Breast epithelium (tissue), 4 donors: Measurements from ENCODE around the gene MNDA. TPM values are rescaled to one million over a fixed set of nuclear protein-coding genes. Genes with fewer than 3 reads are reported as not detected.

ENCODE experiments used
- DNase-seq, 2 donors: peaks; one replicate each; pipeline ENCODE4 v3.0.0-alpha.2; 2019; ENCODE audit warnings: low spot score in 2 of 2
- H3K27ac ChIP-seq, 2 donors: fragments of 200-600 bp; sonication (generic) in 1 of 2; one replicate each; pipeline ENCODE4 v1.5.1; 2016 to 2019; ENCODE audit warnings: mild to moderate bottlenecking in 1 of 2
- H3K27me3 ChIP-seq, 2 donors: fragments of 200-600 bp; sonication (generic) in 1 of 2; one replicate each; pipeline versions ENCODE4 v1.5.1 to v1.6.0; 2017 to 2019; ENCODE audit warnings: control low read depth in 1 of 2, mild to moderate bottlenecking in 1 of 2
- H3K36me3 ChIP-seq: fragments of 200-600 bp; one replicate; pipeline ENCODE4 v1.5.1; 2019
- H3K4me1 ChIP-seq, 2 donors: fragments of 200-600 bp; sonication (generic); one replicate each; pipeline ENCODE4 v1.5.1; 2016 to 2019; ENCODE audit warnings: control low read depth in 1 of 2
- H3K4me3 ChIP-seq, 3 donors: fragments of 200-600 bp; sonication (generic); 1 replicate in 2 of 3; 2 replicates in 1 of 3; pipeline ENCODE4 v1.5.1; 2016 to 2019; ENCODE audit warnings: mild to moderate bottlenecking in 3 of 3, moderate library complexity in 2 of 3
- H3K9me3 ChIP-seq, 2 donors: fragments of 200-600 bp; sonication (generic) in 1 of 2; one replicate each; pipeline ENCODE4 v1.5.1; 2016 to 2019; ENCODE audit warnings: control low read depth in 1 of 2
- CTCF ChIP-seq, 3 donors: fragments of 450-650 bp; IDR thresholded peaks; one replicate each; pipeline ENCODE4 v1.5.1; 2016 to 2017; ENCODE audit warnings: antibody characterized with exemption in 3 of 3, mild to moderate bottlenecking in 3 of 3, moderate library complexity in 3 of 3
- POLR2A ChIP-seq: fragments of 450-650 bp; IDR thresholded peaks from one replicate; pipeline ENCODE4 v1.6.1; 2016; ENCODE audit warnings: antibody characterized with exemption, mild to moderate bottlenecking, moderate library complexity
- POLR2AphosphoS5 ChIP-seq, 3 donors: sonication (generic); formaldehyde crosslinking; IDR thresholded peaks; one replicate each; pipeline ENCODE4 v1.6.1; 2017; ENCODE audit warnings: antibody characterized with exemption in 3 of 3
- intact Hi-C: fragments of 100-400 bp; cut with DNase I; formaldehyde crosslinking; loops from one replicate; pipeline ENCODE4 v1.15.1; 2023; ENCODE audit warnings: low total_unique reads
- total RNA-seq, 3 donors: library from RNA; depleted of rRNA; stranded (reverse); fragments of >200 nt; gene quantifications; one replicate each; pipeline ENCODE4 v1.1.0, GENCODE V29; 2016

Gene MNDA
- total RNA-seq, 3 donors from 2014 or later: 4.6 to 6.9 (median 5.3) TPM

GRCh38 chr1:158800526-158800925 is 30.6 kb upstream of the MNDA start:
- H3K27me3 ChIP-seq: peaks cover 0 to 7% of the 10 kb centered on the region in 2 donors
- no peak for DNase-seq
- H3K4me3 ChIP-seq: no peak overlapping the region
- H3K27ac ChIP-seq: no peak overlapping the region
- no peaks in the 10 kb centered on the region for H3K9me3 ChIP-seq
- H3K36me3 ChIP-seq: no peaks in the 10 kb centered on the region
- H3K4me1 ChIP-seq: no peaks in the 10 kb centered on the region
- intact Hi-C loops: no loop called here
- TF ChIP-seq POLR2A (no peak), POLR2AphosphoS5 (IDR thresholded peaks at IDR 0.05) (no peak), CTCF (IDR thresholded peaks at IDR 0.05) (no peak)

- no peaks in the 10 kb centered on the region for H3K9me3 ChIP-seq
- intact Hi-C loops: no loop called here
- H3K27ac ChIP-seq: no peak overlapping the region
- DNase-seq: no peak
- no peaks in the 10 kb centered on the region for H3K36me3 ChIP-seq
- H3K27me3 ChIP-seq: peaks cover 0 to 7% of the 10 kb centered on the region in 2 donors
- TF ChIP-seq POLR2A: no peak
- TF ChIP-seq CTCF (IDR thresholded peaks at IDR 0.05): no peak
- no peak for TF ChIP-seq POLR2AphosphoS5 (IDR thresholded peaks at IDR 0.05)
- no peak overlapping the region for H3K4me3 ChIP-seq
- H3K4me1 ChIP-seq: no peaks in the 10 kb centered on the region
These were observed 29.8 kb upstream of the MNDA start for GRCh38 chr1:158801396-158801795.

GRCh38 chr1:158803678-158804077 is 27.5 kb upstream of the MNDA start:
- no peaks in the 10 kb centered on the region for H3K9me3 ChIP-seq
- no peak overlapping the region for H3K4me3 ChIP-seq
- no peak for DNase-seq
- intact Hi-C loops: no loop called here
- TF ChIP-seq POLR2A (no peak), POLR2AphosphoS5 (IDR thresholded peaks at IDR 0.05) (no peak), CTCF (IDR thresholded peaks at IDR 0.05) (no peak)
- H3K27ac ChIP-seq: no peak overlapping the region
- peaks cover 0 to 4% of the 10 kb centered on the region in 2 donors for H3K27me3 ChIP-seq
- H3K36me3 ChIP-seq: no peaks in the 10 kb centered on the region
- no peaks in the 10 kb centered on the region for H3K4me1 ChIP-seq

- Histone ChIP-seq H3K4me1 (no peaks in the 10 kb centered on the region), H3K27ac (no peak overlapping the region), H3K36me3 (no peaks in the 10 kb centered on the region), H3K9me3 (no peaks in the 10 kb centered on the region), H3K27me3 (peaks cover 0 to 4% of the 10 kb centered on the region in 2 donors), H3K4me3 (no peak overlapping the region)
- no peak for DNase-seq
- TF ChIP-seq POLR2A (no peak), CTCF (IDR thresholded peaks at IDR 0.05) (no peak), POLR2AphosphoS5 (IDR thresholded peaks at IDR 0.05) (no peak)
- intact Hi-C loops: no loop called here
These were observed 24.1 kb upstream of the MNDA start for GRCh38 chr1:158806916-158807536.

- TF ChIP-seq CTCF (IDR thresholded peaks at IDR 0.05): no peak
- Histone ChIP-seq H3K9me3 (no peaks in the 10 kb centered on the region), H3K4me3 (no peak overlapping the region), H3K27me3 (peaks cover 0 to 4% of the 10 kb centered on the region in 2 donors), H3K4me1 (no peaks in the 10 kb centered on the region), H3K27ac (no peak overlapping the region), H3K36me3 (no peaks in the 10 kb centered on the region)
- intact Hi-C loops: no loop called here
- no peak for DNase-seq
These were observed 21.9 kb upstream of the MNDA start for GRCh38 chr1:158809256-158809655.
